Endothelial cell of hepatic sinusoid (primary cell): ENCODE results near the gene CARD14.

Experiments used
- in situ Hi-C: cut with HindIII; loops from 2 replicates; pipeline ENCODE4 v1.10.0; 2017; ENCODE audit warnings: low sequenced_read_pairs

Gene CARD14

GRCh38 chr17:80208050-80208449 lies 38.2 kb downstream of the CARD14 start:
- in situ Hi-C loops = no loop called here

- in situ Hi-C loops = no loop called here
Measured at GRCh38 chr17:80209765-80210164, 39.9 kb downstream of the CARD14 start.

DNA sequence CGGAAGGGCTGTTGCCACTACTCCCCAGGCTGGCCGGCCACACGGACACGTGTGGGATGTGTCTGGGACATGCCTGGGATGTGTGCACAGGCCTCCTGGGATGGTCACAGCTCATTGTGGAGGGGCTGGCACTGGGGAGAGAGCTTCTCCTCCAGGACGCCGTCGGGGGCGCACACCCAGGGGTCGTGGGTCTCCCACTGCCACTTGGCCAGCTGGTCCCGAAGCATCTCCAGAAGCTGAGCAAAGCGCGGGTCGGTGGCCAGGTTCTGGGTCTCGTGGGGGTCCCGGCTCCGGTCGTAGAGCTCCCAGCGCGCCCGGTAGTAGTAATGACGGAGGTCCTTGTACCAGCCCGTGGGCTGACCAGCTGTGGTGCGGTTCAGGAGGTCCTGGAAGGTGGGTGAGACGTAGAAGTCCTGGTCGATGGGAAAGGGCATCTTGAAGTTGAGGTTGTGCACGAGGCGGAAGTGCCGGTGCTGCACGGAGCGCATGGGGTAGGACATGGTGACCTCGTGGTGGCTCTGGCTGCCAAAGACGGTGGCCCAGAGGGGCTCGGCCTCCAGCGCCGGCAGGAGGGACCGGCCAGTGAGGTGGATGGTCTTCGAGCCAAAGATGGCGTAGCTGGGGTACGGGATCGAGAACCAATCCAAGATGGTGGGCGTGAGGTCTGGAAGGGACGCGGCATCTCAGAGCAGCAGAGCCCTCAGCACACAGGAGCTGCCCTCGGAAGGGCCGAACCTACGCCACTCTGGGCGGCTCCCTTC lies 40.7 kb downstream of the CARD14 start:
- in situ Hi-C loops = no loop called here

GRCh38 chr17:80212109-80212508 lies 42.3 kb downstream of the CARD14 start:
- in situ Hi-C loops = no loop called here

GRCh38 chr17:80212511-80212910 lies 42.7 kb downstream of the CARD14 start:
- in situ Hi-C loops = no loop called here

GRCh38 chr17:80212962-80213642 lies 43.3 kb downstream of the CARD14 start:
- in situ Hi-C loops = no loop called here

DNA sequence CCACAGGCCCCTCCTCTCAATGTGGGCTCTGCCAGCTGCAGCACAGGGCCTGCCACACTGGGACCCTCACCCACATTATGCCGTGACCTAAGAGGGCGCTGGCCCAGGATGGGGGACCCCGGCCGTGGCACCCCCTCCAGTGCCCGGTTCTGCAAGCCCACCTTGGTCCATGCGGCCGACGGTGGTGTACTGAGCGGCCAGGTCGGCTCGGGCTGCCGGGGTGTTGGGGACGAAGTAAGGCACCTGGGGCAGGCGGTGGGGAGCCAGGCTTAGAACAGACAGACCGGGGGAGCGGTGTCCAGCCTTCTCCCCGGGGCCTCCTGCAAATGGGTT lies 43.8 kb downstream of the CARD14 start:
- in situ Hi-C loops = no loop called here

DNA sequence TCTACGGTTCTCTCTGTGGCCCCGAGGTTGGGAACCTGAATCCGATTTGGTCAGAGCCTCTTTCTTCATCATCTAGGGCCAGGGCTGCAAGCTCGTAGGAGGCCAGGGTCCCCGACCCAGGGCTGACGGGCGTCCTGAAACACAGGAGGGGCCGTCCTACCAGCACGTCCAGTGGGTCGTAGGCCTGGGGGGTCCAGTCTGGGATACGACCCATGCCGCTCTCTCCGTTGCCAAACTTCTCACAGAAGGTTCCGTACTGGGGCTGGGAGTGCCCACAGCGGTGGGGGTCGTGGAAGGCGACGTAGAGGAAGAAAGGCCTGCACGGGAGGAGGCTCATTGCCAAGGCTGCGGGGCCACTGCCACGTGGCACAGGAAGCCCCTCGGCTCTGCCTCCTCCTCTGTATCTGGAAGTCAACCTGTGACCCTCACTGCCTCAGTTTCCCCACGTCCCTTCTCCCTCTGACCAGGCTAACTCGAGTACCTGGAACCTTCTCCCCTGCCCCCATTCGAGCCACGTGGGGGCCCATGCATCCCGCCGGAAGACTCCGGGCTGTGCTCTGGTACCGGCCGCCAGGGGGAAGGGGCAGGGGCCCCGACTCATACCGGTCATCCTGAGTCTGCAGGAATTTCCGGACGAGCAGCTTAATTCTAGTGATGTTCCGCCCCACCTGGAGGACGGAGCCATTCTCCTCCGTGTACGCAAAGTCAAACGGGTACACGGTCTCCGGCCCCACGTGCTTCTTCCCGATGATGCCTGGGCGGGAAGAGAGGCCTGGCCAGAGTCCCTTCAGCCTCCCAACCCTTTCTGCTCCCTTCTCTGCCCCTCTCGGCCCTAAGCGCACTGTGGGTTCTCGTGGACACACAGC lies 44.4 kb downstream of the CARD14 start:
- in situ Hi-C loops = no loop called here

DNA sequence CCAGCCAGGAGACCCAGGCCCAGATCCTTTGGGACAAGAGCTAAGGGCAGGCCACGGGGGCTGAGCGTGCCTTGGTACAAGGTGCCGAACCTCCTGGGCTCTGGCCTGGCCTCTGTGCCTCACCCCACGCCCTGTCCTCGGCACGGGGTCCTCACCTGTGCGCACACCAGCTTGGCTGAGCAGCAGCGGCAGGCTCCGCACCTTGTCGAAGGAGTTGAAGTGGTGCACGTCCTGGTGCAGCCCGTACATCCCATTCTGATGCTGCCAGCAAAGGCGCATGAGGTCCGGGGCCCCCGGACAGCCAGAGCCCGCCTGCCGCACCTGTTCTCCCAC lies 45.0 kb downstream of the CARD14 start:
- in situ Hi-C loops = loop anchor here (5.0 kb wide), 3 partner anchors 48 to 78 kb away; no protein-coding TSS in a partner anchor

DNA sequence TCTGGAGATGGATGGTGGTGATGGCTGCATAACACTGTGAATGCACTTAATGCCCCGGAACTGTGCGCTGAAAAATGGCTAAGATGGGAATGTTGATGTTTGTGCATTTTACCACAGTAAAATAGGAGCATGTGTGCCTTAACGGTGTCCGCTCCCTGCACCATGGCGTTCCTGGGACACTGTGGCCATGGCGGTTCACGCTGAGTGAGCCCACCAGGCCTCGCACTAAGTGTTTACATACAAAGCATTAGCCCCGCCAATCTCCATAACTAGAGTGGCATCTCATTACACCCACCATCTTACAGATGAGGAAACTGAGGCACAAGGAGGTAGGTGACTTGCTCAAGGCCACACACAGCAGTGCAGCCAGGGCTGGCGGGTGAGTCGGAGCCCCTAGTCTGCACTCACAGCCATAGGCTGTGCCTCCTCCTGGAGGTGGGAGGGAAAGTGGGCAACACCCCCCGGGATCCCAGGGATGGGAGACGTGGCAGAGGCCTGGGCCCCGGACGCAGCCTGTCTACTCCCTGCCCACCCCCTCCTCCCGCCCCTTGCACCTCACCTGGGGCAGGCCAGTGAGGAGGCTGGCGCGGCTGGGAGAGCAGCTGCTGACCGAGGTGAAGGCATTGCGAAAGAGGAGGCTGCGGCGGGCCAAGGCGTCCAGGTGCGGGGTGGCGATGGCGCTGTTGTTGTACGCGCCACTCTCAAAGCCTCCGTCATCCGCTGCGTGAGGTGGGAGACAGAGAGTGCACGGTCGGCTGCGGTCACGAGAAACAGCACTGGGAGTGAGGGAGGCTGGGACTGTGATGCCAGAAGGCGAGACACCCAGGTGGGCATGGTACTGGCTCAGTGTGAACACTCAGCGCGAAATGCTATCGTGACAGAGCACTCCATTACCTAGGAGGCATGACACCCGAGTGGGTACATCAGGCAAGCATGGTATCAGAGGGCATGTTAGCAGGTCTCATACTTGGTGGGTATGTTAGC lies 46.9 kb downstream of the CARD14 start:
- in situ Hi-C loops = loop anchor here (5.0 kb wide), 3 partner anchors 49 to 79 kb away; no protein-coding TSS in a partner anchor

GRCh38 chr17:80217703-80218362 lies 48.0 kb downstream of the CARD14 start:
- in situ Hi-C loops = loop anchor here (5.0 kb wide), 3 partner anchors 51 to 81 kb away; no protein-coding TSS in a partner anchor

DNA sequence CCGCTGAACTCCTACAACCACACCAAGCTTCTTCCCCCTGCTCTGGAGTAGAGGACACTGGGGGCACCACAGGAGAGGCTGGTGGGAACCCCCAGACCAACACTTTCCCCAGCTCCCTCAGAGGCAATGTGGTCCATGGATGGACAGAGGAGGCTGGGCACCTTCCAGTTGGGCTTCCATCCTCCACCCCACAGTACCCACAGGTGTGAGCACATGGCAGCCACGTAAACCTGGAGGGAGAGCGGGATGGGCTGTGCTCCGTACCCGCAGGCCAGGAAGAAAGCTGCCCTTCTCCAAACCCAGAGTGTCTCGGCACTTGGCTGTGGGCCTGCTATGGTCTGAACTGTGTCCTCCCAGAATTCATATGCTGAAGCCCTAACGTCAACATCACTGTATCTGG lies 48.6 kb downstream of the CARD14 start:
- in situ Hi-C loops = loop anchor here (5.0 kb wide), 3 partner anchors 51 to 81 kb away; no protein-coding TSS in a partner anchor

- in situ Hi-C loops = loop anchor here (5.0 kb wide), 3 partner anchors 52 to 82 kb away; no protein-coding TSS in a partner anchor
Measured at GRCh38 chr17:80219013-80219762, 49.4 kb downstream of the CARD14 start.

GRCh38 chr17:80219763-80220053 lies 49.9 kb downstream of the CARD14 start:
- in situ Hi-C loops = loop anchor here (5.0 kb wide), 3 partner anchors 52 to 82 kb away; no protein-coding TSS in a partner anchor

DNA sequence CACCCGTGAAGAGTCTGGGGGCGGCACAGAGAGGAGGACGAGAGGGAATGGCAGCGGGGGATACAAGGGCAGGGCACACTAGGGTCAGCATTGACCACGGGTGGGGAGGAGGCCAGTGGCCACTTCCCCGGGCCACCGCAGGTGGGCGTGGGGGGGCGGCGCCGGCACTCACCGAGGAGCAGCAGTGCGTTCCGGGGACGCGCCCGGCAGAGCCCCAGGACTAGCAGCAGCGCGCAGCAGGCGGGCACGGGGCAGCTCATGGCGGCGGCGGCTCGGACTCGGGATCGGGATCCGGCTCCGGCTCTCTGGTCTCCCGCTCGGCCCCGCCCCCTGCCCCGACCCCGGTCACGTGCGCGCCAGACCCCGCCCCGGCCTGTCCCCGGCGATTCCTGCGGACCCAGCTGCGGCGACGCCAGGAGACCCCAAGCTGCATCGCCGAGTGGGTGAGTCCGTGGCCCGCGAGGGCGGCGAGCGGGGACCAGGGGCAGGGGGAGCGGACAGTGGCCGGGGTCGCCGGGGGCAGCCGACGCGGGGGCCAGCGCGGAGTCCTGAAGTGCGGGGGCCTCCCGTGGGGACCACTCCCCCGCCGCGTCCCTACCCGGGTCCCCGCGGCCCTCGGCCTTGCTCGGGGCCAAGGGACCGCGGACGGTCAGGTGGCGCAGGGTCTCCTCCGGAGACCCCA lies 50.4 kb downstream of the CARD14 start, which contains the start of the genes SGSH and SLC26A11:
Gene SGSH, minus strand, starts transcription at position 280 of the 682 bp plus-strand sequence. Its CDS starts 20 bp downstream, at position 260.
Gene SLC26A11, plus strand, starts transcription at position 374 of the 682 bp plus-strand sequence. CDS start 1,134 bp downstream, outside the sequence.
- in situ Hi-C loops = no loop called here

GRCh38 chr17:80220736-80221215 lies 50.9 kb downstream of the CARD14 start:
- in situ Hi-C loops = no loop called here

GRCh38 chr17:80221351-80222105 lies 51.7 kb downstream of the CARD14 start:
- in situ Hi-C loops = no loop called here
